Stimulated activated CD8-positive, alpha-beta memory T cell treated with anti-CD3 and anti-CD28 coated beads, Interleukin-12 subunit alpha, Interleukin-12 subunit beta, amount 100 ng/mL, for 1 hour (primary cell): ENCODE results near the gene MYH13.

ENCODE experiments used
- DNase-seq: peaks from one replicate; pipeline ENCODE4 v3.0.0-alpha.2; 2020; ENCODE audit warnings: low read depth

MYH13 gene

DNA sequence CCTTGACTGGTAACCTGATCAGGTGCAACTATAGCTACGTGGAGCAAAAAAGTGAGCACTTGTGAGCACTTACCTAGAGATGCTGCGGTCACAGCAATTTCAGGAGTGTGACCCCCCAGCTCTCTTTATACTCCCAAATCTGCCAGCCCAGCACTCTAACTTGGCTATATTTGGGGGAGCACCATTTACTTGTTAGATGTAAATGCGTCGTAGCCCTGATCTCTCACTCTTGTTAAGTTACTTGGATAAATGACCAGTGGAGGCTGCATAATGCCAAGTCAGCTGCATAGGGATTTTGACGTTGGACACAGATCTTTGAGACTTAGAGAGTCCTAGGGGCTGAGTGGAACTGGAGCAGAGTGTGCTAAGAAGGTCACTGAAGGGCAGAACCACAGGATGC lies at the start of gene MYH13:
MYH13 (minus strand) TSS at position 101 of the 400 bp plus-strand sequence. CDS start 8,476 bp downstream, outside the sequence.
- no peak for DNase-seq

DNA sequence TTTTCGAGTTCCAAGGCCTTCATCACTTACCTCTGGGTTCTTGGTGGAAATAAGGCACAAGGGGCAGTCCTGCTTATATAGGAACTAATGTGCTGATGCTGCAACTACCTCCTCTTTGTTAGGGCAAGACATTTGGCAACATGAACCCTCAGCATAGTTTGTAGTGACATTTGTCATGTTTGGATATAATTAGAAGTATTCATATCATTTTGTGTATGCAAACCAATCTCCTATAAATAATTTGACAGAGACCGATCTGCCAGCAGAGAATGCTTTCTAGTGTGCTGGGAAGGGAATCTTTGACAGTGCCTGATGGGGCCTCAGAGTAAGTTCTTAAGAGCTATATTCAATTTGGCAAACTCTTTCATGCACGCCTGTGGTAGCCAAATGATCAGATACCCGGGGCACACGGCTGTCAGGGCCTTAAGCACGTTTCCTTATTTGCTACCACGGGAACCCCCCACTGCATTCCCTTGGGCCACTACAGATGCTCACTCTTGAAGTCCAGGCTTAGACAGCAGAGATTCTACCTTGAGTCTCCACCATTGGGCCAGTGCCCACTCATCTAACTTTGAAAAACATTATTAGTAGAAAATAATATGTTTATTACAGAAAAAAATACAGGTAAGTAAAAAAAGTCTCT lies 49.2 kb upstream of the MYH13 start, which contains the start of gene MYH8:
MYH8 (minus strand) TSS at position 51 of the 643 bp plus-strand sequence. CDS start 1,723 bp downstream, outside the sequence.
- no peak for DNase-seq

GRCh38 chr17:10421211-10421610 lies 48.4 kb upstream of the MYH13 start:
- no peak for DNase-seq

DNA sequence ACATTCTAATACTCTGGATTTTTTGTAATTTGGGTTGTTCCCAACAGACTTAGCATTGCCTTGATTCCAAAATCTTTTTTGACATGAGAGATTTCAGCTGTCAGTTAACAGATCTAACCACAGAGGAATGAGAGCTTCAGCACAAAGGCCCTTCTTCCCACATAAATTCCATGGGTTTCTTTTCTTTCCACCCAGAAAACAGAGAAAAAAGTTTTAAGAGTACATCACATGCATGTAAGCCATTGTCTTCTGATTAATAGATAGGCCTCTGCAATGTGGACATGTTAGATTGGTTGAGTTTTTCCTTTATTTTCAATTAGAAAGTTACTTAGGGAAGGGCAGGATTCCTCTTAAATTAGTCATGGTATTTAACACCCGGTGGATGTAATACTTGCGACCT lies 48.0 kb upstream of the MYH13 start:
- DNase-seq = no peak

DNA sequence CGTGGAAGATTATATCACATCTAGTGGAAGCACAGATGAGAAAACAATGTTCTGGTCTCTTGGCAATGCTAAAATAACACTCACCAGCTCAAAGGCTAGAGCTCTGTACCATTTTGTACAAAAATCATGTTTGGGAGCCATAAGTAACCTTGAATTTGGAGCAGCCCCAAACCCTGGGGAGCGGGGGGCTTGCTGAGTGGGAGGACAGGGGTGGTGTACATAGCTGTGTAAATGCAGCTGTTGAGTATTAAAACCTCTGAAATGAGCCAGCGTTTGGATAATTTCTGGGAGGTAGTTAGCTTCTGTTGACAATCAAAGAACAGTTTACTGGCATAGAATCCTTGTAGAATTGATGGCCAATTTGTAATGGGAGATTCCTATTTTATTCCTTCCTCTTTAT lies 44.6 kb upstream of the MYH13 start:
- DNase-seq = no peak

- DNase-seq = no peak
Measured at GRCh38 chr17:10415161-10415560, 42.4 kb upstream of the MYH13 start.

DNA sequence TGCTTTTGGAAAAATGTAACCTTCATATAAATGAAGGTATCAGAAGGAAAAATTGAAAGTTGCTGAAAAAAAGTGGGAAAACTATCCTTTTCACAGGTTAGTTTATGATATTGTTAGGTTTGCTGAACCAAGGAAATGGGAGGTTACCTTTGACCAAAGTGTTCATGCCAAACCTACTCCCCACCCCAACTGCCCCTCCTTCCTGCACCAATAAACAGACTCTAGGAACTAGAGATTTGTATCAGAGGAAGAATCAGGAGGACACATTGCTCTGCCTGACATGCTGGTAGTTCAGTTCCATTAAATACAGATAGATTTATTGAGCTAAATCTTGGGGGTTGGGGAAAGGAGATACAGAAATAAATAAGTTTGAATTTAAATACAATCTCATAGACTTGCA lies 30.8 kb upstream of the MYH13 start:
- DNase-seq = no peak

DNA sequence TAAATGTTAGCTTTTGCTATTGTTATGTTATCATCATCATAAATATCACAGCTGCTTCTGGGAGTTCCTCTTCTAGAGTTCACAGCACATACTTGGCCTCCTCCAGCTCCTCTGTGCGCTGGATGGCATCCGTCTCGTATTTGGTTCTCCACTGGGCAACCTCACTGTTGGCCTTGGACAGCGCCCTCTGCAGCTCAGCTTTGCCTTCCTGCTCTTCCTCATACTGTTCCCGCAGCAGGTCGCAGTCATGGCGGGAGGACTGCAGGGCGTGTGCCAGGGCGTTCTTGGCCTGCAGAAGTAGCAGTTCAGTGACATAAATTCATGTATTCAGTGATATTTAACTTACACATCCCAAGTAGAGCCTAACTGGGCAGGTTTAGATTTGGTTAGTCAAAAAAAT lies 25.5 kb upstream of the MYH13 start:
- no peak for DNase-seq

- no peak for DNase-seq
Measured at GRCh38 chr17:10396524-10397163, 23.8 kb upstream of the MYH13 start.

- no peak for DNase-seq
Measured at GRCh38 chr17:10394201-10394887, 21.5 kb upstream of the MYH13 start.

DNA sequence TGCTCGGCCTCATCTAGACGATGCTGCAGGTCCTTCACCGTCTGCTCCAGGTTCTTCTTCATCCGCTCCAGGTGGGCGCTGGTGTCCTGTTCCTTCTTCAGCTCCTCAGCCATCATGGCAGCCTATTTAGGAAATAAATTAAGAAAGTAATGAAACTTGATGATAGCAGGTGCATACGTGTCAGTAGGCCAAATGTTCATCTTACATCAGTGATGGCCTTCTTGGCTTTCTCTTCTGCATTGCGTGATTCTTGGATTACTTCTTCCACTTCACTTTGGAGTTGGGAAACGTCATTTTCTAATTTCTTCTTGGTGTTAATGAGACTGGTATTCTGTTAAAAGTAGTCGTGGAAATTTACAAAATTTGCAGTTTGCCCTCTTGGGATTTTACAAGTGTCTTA lies 20.1 kb upstream of the MYH13 start:
- DNase-seq = no peak

GRCh38 chr17:10385871-10386270 lies 13.1 kb upstream of the MYH13 start:
- no peak for DNase-seq

- DNase-seq = no peak
Measured at GRCh38 chr17:10384175-10384574, 11.4 kb upstream of the MYH13 start.

DNA sequence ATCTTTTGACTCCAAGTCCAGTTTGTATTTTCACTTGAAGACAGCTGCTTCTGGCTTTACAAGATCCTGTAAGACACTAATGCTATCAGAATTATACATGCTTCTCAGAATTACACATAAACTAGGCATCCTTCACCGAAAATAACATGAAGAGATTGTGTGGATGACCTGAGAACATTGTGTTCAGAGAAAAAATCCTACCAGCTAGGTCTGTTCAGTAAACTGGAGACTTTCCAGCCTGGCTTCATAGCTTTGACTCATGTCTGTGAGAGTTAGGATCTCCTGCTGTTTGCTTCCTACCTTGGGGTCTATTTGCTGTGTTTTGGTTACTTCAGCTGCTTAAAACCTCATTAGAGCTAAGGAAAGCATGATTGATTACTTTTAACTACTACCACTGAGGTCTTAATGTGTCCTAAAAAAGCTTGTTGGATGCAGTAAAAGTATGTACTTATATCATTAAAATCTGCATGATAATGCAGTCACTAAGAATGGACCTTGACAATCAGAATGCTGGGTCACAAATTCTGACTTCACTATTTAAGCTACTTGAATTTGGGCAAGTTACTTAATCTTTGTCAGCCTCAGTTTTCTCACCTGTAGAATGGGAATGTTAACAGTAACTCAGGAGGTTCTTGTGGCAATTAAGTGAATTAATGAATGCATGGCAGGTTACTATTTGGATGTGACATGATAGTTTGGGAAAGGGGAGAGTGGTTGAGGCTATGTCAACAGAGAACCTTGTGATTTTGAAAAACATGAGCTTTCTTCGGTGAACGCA lies 8.0 kb upstream of the MYH13 start:
- DNase-seq = no peak

- DNase-seq = no peak
Measured at GRCh38 chr17:10370016-10370608, 2.7 kb downstream of the MYH13 start.

GRCh38 chr17:10369239-10369638 lies 3.6 kb downstream of the MYH13 start:
- DNase-seq = no peak

GRCh38 chr17:10368561-10368960 lies 4.2 kb downstream of the MYH13 start:
- no peak for DNase-seq

- no peak for DNase-seq
Measured at GRCh38 chr17:10360578-10360977, 12.2 kb downstream of the MYH13 start.

GRCh38 chr17:10357768-10358167 lies 15.0 kb downstream of the MYH13 start:
- DNase-seq = no peak

DNA sequence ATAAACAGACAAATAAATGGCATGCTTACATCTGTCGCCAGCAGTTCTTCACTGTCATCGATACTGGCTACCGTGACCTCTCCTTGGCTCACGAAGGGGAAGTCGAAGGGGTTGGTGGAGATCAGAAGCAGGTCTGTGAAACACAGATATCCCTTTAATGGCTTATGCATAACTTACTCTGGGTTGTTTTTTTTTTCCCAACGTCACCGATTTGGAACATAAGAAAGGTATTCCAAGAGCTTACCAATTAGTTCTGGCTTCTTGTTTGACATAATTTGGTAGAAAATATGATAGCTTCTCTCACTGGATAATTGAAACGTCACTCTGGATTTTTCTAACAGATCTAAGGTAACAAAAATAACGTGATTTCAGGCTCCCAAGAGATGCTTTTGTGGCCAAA lies 18.2 kb downstream of the MYH13 start:
- DNase-seq = no peak

- no peak for DNase-seq
Measured at GRCh38 chr17:10352893-10353292, 19.9 kb downstream of the MYH13 start.

GRCh38 chr17:10349403-10349802 lies 23.4 kb downstream of the MYH13 start:
- no peak for DNase-seq
